ENCODE results near the gene SULF2.

DNA sequence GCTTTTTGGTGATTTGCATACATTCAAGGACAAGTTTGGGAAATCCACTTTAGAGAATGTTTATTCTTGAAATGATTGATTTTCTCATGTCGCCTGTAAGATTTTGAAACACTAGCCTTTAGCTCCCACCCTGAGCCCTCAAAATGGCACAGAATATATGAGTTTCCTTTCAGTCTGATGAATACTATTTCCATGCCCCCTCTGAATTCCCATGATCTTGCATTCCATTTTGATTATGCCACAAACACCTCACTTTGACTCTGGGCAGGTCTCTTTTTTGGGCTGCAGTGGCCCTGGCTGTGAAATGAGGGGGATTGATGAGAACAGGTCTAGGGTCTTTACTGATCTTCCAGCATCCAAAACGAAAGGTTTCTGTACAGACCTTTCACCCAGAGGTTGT lies 50.4 kb downstream of the SULF2 start:
- TF ChIP-seq POLR2AphosphoS5 (IDR thresholded peaks at IDR 0.05; ENCODE audit: low read depth) (no peak), CTCF (IDR thresholded peaks at IDR 0.05; ENCODE audit: insufficient read depth, low read length) (no peak), GABPA (IDR thresholded peaks at IDR 0.05; ENCODE audit: low read depth) (no peak), SPI1 (IDR thresholded peaks at IDR 0.05; ENCODE audit: borderline replicate concordance, low read depth) (no peak)
- TF ChIP-seq, protein P1, sequence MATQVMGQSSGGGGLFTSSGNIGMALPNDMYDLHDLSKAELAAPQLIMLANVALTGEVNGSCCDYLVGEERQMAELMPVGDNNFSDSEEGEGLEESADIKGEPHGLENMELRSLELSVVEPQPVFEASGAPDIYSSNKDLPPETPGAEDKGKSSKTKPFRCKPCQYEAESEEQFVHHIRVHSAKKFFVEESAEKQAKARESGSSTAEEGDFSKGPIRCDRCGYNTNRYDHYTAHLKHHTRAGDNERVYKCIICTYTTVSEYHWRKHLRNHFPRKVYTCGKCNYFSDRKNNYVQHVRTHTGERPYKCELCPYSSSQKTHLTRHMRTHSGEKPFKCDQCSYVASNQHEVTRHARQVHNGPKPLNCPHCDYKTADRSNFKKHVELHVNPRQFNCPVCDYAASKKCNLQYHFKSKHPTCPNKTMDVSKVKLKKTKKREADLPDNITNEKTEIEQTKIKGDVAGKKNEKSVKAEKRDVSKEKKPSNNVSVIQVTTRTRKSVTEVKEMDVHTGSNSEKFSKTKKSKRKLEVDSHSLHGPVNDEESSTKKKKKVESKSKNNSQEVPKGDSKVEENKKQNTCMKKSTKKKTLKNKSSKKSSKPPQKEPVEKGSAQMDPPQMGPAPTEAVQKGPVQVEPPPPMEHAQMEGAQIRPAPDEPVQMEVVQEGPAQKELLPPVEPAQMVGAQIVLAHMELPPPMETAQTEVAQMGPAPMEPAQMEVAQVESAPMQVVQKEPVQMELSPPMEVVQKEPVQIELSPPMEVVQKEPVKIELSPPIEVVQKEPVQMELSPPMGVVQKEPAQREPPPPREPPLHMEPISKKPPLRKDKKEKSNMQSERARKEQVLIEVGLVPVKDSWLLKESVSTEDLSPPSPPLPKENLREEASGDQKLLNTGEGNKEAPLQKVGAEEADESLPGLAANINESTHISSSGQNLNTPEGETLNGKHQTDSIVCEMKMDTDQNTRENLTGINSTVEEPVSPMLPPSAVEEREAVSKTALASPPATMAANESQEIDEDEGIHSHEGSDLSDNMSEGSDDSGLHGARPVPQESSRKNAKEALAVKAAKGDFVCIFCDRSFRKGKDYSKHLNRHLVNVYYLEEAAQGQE (IDR thresholded peaks at IDR 0.05; ENCODE audit: insufficient replicate concordance, low read depth), result no peak
